Endothelial cell of hepatic sinusoid (primary cell): Measurements from ENCODE around the gene ADARB2.
"Not testable (repeated sequence)": the region's sequence is repeated elsewhere in the genome, so short reads cannot be mapped to it uniquely, and the experiment has no call there.

ENCODE experiments used
- in situ Hi-C: cut with HindIII; loops from 2 replicates; pipeline ENCODE4 v1.10.0; 2017; ENCODE audit warnings: low sequenced_read_pairs

The ADARB2 gene

GRCh38 chr10:1404323-1405260, 332.7 kb downstream of the ADARB2 start:
- in situ Hi-C loops: no loop called here

GRCh38 chr10:1403508-1404322, 333.6 kb downstream of the ADARB2 start:
- in situ Hi-C loops: no loop called here

GRCh38 chr10:1402816-1403507, 334.4 kb downstream of the ADARB2 start:
- in situ Hi-C loops: no loop called here

GRCh38 chr10:1402016-1402770, 335.1 kb downstream of the ADARB2 start:
- in situ Hi-C loops: no loop called here

- in situ Hi-C loops: no loop called here
These were observed 336.0 kb downstream of the ADARB2 start for GRCh38 chr10:1401071-1401965.

- in situ Hi-C loops: no loop called here
These were observed 336.9 kb downstream of the ADARB2 start for GRCh38 chr10:1400101-1401070.

- in situ Hi-C loops: no loop called here
These were observed 337.8 kb downstream of the ADARB2 start for GRCh38 chr10:1399431-1400100.

- in situ Hi-C loops: no loop called here
These were observed 338.5 kb downstream of the ADARB2 start for GRCh38 chr10:1398626-1399410.

- in situ Hi-C loops: not testable (repeated sequence)
These were observed 339.2 kb downstream of the ADARB2 start for GRCh38 chr10:1398116-1398515.

- in situ Hi-C loops: no loop called here
These were observed 341.1 kb downstream of the ADARB2 start for GRCh38 chr10:1396297-1396635.

GRCh38 chr10:1395481-1396296, 341.6 kb downstream of the ADARB2 start:
- in situ Hi-C loops: no loop called here

- in situ Hi-C loops: no loop called here
These were observed 342.3 kb downstream of the ADARB2 start for GRCh38 chr10:1395025-1395480.

GRCh38 chr10:1394155-1394912, 343.0 kb downstream of the ADARB2 start:
- in situ Hi-C loops: no loop called here

GRCh38 chr10:1393481-1393880, 343.8 kb downstream of the ADARB2 start:
- in situ Hi-C loops: no loop called here

- in situ Hi-C loops: no loop called here
These were observed 345.2 kb downstream of the ADARB2 start for GRCh38 chr10:1392127-1392526.
